ENCODE results near the gene CTCF. TPM values are rescaled to one million over a fixed set of nuclear protein-coding genes. Genes with fewer than 3 reads are reported as not detected.
A peak's percentile ranks its signal among the peaks of the same experiment; 100 is the strongest.

Gene CTCF
- total RNA-seq, 4 donors from 2014 or later: 26.1 to 39.6 (median 31.8) TPM

DNA sequence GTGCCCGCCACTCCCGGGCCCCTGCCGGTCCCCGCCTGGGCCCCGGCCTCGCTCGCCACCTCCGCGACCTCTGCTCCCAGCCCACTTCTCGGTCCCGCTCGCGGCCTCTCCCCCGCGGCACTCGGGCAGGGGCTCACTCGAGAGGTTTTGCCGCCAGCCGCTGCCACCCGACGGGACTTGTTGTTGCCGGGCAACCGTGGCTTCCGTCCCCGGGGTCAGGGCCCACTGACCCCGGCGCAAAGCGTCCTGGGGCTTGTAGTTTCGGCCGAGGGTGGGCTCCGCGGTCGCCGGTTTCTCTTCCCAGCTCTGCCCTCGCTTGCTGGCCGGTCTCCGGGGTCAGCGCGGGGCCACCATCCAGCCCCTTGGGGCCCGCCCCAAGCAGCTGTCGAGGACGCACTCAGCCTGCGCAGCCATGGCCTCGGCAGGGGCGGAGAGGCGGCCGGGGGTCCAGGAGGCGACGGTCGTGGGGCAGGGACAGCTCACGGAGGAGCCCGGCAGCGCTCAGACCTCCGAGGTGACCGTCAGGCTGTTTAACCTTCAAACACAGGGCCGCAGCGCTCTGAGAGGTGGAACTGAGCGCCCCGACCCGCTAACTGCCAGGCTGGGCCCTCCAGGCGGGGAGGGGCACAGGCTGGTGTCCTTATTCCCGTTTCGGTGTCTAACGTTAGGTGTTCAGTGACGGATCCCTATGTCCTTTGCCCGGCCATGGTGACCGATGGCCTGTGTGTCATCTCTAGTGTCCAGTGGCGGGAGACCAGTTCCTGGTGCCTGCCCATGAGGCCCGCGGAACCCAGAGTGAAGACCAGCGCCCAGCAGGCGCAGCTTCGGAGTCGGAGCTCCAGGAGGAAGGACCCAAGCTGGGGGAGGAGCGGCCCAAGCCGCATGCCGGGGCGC lies 104.5 kb downstream of the CTCF start, which contains the start of the genes C16orf86 and ENKD1:
TSS of gene C16orf86 (plus strand) at position 256 of the 894 bp plus-strand sequence. CDS start at position 413, 157 bp downstream.
TSS of gene ENKD1 (minus strand) at position 192 of the 894 bp plus-strand sequence. CDS start 308 bp downstream, outside the sequence.
- Histone ChIP-seq H3K27me3 (no peaks in the 10 kb centered on the region), H3K4me3 (peak within 1 kb of the TSS; percentile 67 to 83 (median 74)), H3K9me3 (no peaks in the 10 kb centered on the region), H3K4me1 (peaks cover 0 to 39% (median 25%) of the 10 kb centered on the region in 4 donors), H3K36me3 (peaks cover 0 to 32% (median 0%) of the 10 kb centered on the region in 3 donors), H3K27ac (peak within 1 kb of the TSS; percentile 90 to 95 (median 92))
- 3 to 7% methylated on average over 45 to 60 of the region's 78 CpGs for WGBS, 2 donors
- DNase-seq (ENCODE audit: low spot score in 2 of 2): peak; percentile 64 to 68
- TF ChIP-seq POLR2A (IDR thresholded peaks at IDR 0.05): peak in 1 of 2 donors; percentile 40
- TF ChIP-seq, protein P1, sequence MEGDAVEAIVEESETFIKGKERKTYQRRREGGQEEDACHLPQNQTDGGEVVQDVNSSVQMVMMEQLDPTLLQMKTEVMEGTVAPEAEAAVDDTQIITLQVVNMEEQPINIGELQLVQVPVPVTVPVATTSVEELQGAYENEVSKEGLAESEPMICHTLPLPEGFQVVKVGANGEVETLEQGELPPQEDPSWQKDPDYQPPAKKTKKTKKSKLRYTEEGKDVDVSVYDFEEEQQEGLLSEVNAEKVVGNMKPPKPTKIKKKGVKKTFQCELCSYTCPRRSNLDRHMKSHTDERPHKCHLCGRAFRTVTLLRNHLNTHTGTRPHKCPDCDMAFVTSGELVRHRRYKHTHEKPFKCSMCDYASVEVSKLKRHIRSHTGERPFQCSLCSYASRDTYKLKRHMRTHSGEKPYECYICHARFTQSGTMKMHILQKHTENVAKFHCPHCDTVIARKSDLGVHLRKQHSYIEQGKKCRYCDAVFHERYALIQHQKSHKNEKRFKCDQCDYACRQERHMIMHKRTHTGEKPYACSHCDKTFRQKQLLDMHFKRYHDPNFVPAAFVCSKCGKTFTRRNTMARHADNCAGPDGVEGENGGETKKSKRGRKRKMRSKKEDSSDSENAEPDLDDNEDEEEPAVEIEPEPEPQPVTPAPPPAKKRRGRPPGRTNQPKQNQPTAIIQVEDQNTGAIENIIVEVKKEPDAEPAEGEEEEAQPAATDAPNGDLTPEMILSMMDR (IDR thresholded peaks at IDR 0.05): peak in 1 of 5 experiments; percentile 10
- peak; percentile 67 to 78 for TF ChIP-seq EP300 (IDR thresholded peaks at IDR 0.05)

DNA sequence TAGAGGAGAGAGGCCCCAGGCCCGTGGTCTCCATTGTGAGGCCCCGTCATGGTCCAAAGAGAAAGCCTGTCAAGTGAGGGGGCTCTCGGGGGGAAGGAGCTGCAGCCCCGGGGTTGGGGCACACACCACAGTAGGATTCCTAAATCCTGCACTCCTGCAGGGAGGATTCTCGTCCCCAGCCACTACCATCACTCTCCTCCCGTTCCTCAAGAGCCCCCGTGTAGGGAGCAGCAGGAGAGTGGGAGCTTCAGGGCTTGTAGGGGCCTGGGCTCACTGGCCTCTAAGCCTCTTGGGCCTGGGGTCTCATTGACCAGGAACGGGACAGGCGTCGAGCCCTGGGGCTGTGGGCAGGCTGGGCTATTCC lies 105.1 kb downstream of the CTCF start:
- Histone ChIP-seq H3K27ac (peak overlapping the region; percentile 90 to 95 (median 92)), H3K27me3 (no peaks in the 10 kb centered on the region), H3K36me3 (peaks cover 0 to 26% (median 0%) of the 10 kb centered on the region in 3 donors), H3K4me3 (peak overlapping the region; percentile 67 to 83 (median 74)), H3K4me1 (peaks cover 0 to 40% (median 25%) of the 10 kb centered on the region in 4 donors), H3K9me3 (no peaks in the 10 kb centered on the region)
- no peak for DNase-seq (ENCODE audit: low spot score in 2 of 2)
- WGBS, 2 donors: 23 to 49% methylated on average over 5 to 8 of the region's 10 CpGs
- no peak for TF ChIP-seq EP300 (IDR thresholded peaks at IDR 0.05)
- TF ChIP-seq POLR2A (IDR thresholded peaks at IDR 0.05): no peak
- TF ChIP-seq, protein P1 (IDR thresholded peaks at IDR 0.05): no peak

DNA sequence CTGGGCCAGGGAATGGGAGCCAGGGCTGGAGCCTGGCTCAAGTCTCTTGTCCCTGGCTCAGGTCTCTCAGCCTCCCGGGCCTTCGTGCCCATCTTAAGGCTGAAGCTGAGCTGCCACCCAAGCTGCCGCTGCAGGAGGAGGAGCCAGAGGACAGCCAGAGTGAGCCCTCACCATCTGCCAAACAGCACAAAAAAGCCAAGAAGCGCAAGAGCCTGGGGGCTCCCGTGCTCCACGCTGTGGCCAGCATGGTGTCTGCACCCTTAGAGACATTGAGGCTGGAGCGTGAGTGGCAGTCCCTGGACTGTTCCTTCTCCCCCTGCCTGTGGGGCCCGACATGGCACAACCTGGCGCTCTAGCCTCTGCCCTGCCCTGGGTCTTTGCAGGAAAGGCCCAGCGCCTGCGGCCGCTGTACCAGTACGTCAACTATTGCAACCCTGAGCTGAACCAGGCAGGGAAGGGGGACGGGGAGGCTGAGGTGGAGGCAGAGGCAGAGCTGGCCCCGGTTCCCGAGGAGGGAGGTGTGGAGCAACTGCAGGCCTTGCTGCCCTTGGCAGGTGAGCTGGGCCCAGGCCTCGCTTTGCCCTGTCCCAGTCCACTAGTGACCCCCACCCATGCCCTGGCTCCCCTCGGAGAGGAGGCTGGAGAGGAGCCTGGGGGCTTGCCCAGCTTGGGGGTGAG lies 105.6 kb downstream of the CTCF start:
- 16 to 35% methylated on average over 10 to 15 of the region's 18 CpGs for WGBS, 2 donors
- Histone ChIP-seq H3K27ac (peak overlapping the region; percentile 90 to 95 (median 92)), H3K36me3 (peaks cover 0 to 21% (median 0%) of the 10 kb centered on the region in 3 donors), H3K27me3 (no peaks in the 10 kb centered on the region), H3K4me1 (peaks cover 0 to 45% (median 27%) of the 10 kb centered on the region in 4 donors), H3K4me3 (peak overlapping the region in 3 of 4 donors; percentile 70 to 83 (median 79)), H3K9me3 (no peaks in the 10 kb centered on the region)
- DNase-seq (ENCODE audit: low spot score in 2 of 2): peak; percentile 67 to 71
- TF ChIP-seq POLR2A (IDR thresholded peaks at IDR 0.05) (peak in 1 of 2 donors; percentile 25), EP300 (IDR thresholded peaks at IDR 0.05) (peak in 1 of 2 donors; percentile 70)
- TF ChIP-seq, protein P1 (IDR thresholded peaks at IDR 0.05): peak; percentile 65 to 95 (median 86)

DNA sequence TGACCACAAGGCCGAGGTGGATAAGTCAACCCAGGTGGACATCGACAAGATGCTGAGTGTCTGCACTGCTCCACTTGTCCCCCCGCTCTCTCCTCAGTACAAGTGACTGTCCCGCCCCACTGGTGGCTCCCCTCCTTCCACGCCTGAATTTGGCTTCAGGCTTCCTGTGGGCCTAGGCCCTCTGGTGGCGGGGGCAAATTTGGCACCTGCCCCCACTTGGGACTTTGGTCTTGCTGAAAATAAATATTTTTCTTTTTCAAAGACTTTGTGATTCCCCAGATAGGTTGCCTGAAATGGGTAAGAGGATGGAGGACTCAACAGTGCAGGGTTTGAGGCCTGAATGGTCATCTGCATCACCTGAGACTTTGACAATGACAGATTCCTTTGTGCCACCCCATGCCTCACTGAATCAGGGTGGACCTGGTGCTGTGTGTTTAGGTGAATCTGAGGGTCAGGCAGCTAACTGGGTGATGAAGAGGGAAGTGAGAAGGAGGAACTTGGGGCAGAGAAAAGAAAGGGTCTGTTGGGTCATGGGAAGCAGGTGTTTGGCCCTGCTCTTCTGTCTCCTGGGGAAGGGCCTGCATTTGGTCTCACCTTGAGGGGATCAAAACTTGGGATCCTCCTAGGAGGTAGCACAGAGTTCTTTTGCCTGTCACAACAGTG lies 106.3 kb downstream of the CTCF start:
- 80 to 86% methylated on average over 4 to 6 of the region's 6 CpGs for WGBS, 2 donors
- TF ChIP-seq, protein P1 (IDR thresholded peaks at IDR 0.05): peak in 1 of 5 experiments; percentile 25
- TF ChIP-seq EP300 (IDR thresholded peaks at IDR 0.05): no peak
- H3K27ac ChIP-seq: peak overlapping the region in 2 of 4 donors; percentile 90 to 95
- no peak overlapping the region for H3K4me3 ChIP-seq
- peaks cover 0 to 14% (median 0%) of the 10 kb centered on the region in 3 donors for H3K36me3 ChIP-seq
- no peaks in the 10 kb centered on the region for H3K27me3 ChIP-seq
- DNase-seq (ENCODE audit: low spot score in 2 of 2): no peak
- no peaks in the 10 kb centered on the region for H3K9me3 ChIP-seq
- peaks cover 0 to 51% (median 33%) of the 10 kb centered on the region in 4 donors for H3K4me1 ChIP-seq

Data from tibial nerve (tissue), 4 donors.